ENCODE measurements around the gene PROM1. TPM values are rescaled to one million over a fixed set of nuclear protein-coding genes. Genes with fewer than 3 reads are reported as not detected.

PROM1 gene
- total RNA-seq, 5 donors from 2014 or later (not counting 1 experiment from before 2014, with no cell fraction given): 0.38 to 2.0 (median 1.4) TPM

DNA sequence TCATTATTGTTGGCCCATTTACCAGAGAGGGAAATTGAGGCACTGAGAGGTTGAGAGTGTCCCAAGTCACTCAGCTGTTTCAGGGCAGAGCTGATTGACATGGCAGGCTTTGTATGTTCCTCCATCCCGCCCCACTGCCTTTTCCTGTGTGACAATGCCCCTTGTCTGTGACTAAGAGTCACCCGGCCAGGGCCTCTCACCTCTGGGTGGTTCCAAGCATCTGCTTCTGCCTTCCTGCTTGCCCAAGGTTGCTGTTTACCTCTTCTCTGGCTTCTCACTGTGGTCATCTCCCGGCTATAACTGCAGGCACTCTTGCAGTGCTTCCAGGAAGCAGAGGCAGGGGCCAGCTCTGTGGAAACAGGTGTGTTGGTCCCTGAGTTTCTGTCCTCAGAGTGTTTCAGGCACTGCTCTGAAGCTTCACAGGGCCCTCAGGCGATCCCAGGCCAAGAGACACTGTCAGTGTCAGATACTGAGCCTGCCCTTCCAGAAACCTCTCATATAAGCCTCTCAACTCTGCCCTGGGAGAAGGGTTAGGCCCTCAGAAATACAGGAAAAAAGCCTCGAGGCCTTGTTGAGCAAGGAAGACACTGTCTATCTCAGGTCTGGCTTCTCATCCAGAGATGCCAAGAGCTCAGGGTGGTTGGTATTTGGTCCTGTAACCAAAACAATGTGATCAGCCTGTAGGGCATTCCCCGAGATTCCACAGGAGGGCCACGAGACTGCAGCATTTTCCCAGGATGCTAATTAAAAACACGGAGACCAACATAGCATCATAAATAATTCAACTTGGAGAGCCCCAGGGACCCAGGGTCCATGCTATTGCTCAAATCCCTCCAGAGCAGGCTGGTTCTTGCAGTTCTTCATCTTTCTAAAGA lies 42.0 kb upstream of the PROM1 start:
- WGBS (ENCODE audit: insufficient coverage): 57% methylated on average over 7 of the region's 8 CpGs
- H3K36me3 ChIP-seq (ENCODE audit: control insufficient read depth in 2 of 2, extremely low read depth in 1 of 2, insufficient read depth in 1 of 2, low read length in 1 of 2): no peaks in the 10 kb centered on the region
- DNase-seq (no peak), ATAC-seq (replicated peaks in 1 of 4) (no peak)
- no peak overlapping the region for H3K27ac ChIP-seq (ENCODE audit: low read length)
- no peaks in the 10 kb centered on the region for H3K9me3 ChIP-seq
- H3K4me3 Mint-ChIP-seq: no peak overlapping the region
- H3K4me3 ChIP-seq (ENCODE audit: control insufficient read depth in 1 of 2, extremely low read depth in 1 of 2, low read length in 1 of 2): no peak overlapping the region
- no peak overlapping the region for H3K27ac Mint-ChIP-seq
- H3K36me3 Mint-ChIP-seq: no peaks in the 10 kb centered on the region
- H3K27me3 Mint-ChIP-seq: peaks cover 0 to 2% of the 10 kb centered on the region in 2 donors
- CTCF ChIA-PET: no interaction called here
- H3K4me1 ChIP-seq (ENCODE audit: control insufficient read depth in 1 of 2, extremely low read depth in 1 of 2, insufficient read depth in 2 of 2, low read length in 2 of 2): peaks cover 26 to 27% of the 10 kb centered on the region in 2 experiments
- POLR2A ChIA-PET: no interaction called here
- H3K27me3 ChIP-seq (replicated peaks in 1 of 2; ENCODE audit: control insufficient read depth in 2 of 2, extremely low read depth in 1 of 2, insufficient read depth in 2 of 2, low read length in 1 of 2): peaks cover 0 to 19% of the 10 kb centered on the region in 2 experiments
- peaks cover 20 to 33% (median 21%) of the 10 kb centered on the region in 3 donors for H3K4me1 Mint-ChIP-seq
- no peaks in the 10 kb centered on the region for H3K9me3 Mint-ChIP-seq

DNA sequence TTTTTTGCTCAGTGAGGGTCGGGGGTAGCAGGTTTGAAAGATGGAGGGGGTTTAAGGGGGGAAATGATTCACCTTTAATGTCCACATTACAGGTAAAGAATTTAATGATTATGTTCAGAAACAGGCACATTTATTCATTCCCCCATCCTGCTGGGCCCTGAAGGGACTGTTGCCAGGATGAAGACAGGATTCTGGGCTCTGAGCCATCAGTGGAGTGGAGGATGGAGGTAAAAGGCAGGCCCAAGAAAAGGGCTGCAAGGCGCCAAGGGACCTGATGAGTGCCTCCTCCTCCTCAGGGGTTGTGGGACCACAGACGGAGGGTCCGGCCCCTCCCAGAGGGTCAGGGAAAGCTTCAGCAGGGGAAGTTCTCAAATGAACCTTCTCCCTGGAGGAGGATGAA lies 40.4 kb upstream of the PROM1 start:
- ChIA-PET CTCF (interaction anchor here in 1 of 2 donors (0.5 kb wide), 1 partner anchor 1027 kb away, joined by 4 read pairs; no protein-coding TSS in a partner anchor), POLR2A (no interaction called here)
- Histone ChIP-seq H3K27ac (ENCODE audit: low read length) (no peak overlapping the region), H3K4me1 (ENCODE audit: control insufficient read depth in 1 of 2, extremely low read depth in 1 of 2, insufficient read depth in 2 of 2, low read length in 2 of 2) (peaks cover 27 to 29% of the 10 kb centered on the region in 2 experiments), H3K4me3 (ENCODE audit: control insufficient read depth in 1 of 2, extremely low read depth in 1 of 2, low read length in 1 of 2) (no peak overlapping the region), H3K36me3 (ENCODE audit: control insufficient read depth in 2 of 2, extremely low read depth in 1 of 2, insufficient read depth in 1 of 2, low read length in 1 of 2) (no peaks in the 10 kb centered on the region), H3K27me3 (replicated peaks in 1 of 2; ENCODE audit: control insufficient read depth in 2 of 2, extremely low read depth in 1 of 2, insufficient read depth in 2 of 2, low read length in 1 of 2) (peaks cover 0 to 26% of the 10 kb centered on the region in 2 experiments), H3K9me3 (no peaks in the 10 kb centered on the region)
- ATAC-seq (replicated peaks in 1 of 4) (no peak), DNase-seq (no peak)
- Mint-ChIP-seq H3K4me3 (no peak overlapping the region), H3K27ac (no peak overlapping the region), H3K4me1 (peaks cover 20 to 35% (median 21%) of the 10 kb centered on the region in 3 donors), H3K27me3 (peaks cover 0 to 2% of the 10 kb centered on the region in 2 donors), H3K36me3 (no peaks in the 10 kb centered on the region), H3K9me3 (no peaks in the 10 kb centered on the region)
- no CpG with 5 or more reads among the region's 4 CpGs for WGBS (ENCODE audit: insufficient coverage)

DNA sequence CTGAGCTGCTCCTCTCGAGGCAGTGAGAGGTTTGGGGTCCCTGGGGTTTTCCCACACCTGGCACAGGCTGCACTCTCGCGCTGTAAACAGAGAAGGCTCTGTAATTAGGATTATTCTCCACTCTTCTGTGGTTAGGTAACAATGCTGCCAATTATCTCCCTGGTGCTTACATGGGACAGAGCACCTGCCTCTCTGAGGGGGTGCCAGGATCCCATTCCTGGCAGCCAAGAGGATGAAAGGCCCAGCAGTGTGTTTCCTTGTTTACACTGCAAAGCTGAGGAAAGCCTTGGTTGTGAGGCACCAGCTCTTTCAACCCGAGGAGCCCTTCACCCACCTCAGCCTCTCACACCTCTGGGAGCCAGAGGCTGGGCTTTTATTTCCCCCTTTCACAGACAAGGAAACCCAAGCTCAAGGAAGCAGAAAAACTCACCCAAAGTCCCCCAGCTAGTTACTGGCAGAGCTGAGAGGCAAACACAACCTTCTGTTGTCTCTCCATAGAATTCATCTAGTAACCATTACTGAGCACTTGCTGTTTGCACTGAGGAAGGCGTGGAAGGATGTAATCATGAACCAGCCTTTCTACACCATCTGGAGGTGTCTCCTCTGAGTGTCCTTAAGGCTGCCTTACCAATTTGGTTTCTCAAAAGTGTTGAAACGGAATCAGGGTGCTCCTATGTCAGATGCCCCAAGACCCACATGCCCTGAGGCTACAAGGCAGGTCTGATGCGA lies 39.7 kb upstream of the PROM1 start:
- no peaks in the 10 kb centered on the region for H3K9me3 Mint-ChIP-seq
- H3K27ac Mint-ChIP-seq: no peak overlapping the region
- H3K27me3 ChIP-seq (replicated peaks in 1 of 2; ENCODE audit: control insufficient read depth in 2 of 2, extremely low read depth in 1 of 2, insufficient read depth in 2 of 2, low read length in 1 of 2): peaks cover 0 to 29% of the 10 kb centered on the region in 2 experiments
- H3K4me1 Mint-ChIP-seq: peaks cover 20 to 35% (median 21%) of the 10 kb centered on the region in 3 donors
- peaks cover 0 to 2% of the 10 kb centered on the region in 2 donors for H3K27me3 Mint-ChIP-seq
- WGBS (ENCODE audit: insufficient coverage): 42% methylated on average over 5 of the region's 7 CpGs
- H3K9me3 ChIP-seq: no peaks in the 10 kb centered on the region
- H3K4me1 ChIP-seq (ENCODE audit: control insufficient read depth in 1 of 2, extremely low read depth in 1 of 2, insufficient read depth in 2 of 2, low read length in 2 of 2): peaks cover 27 to 29% of the 10 kb centered on the region in 2 experiments
- ChIA-PET CTCF (interaction anchor here in 1 of 2 donors (0.6 kb wide), 1 partner anchor 1524 kb away, joined by 3 read pairs; no protein-coding TSS in a partner anchor), POLR2A (no interaction called here)
- H3K27ac ChIP-seq (ENCODE audit: low read length): no peak overlapping the region
- H3K4me3 ChIP-seq (ENCODE audit: control insufficient read depth in 1 of 2, extremely low read depth in 1 of 2, low read length in 1 of 2): peak overlapping the region in 1 of 2 donors; percentile 10
- no peaks in the 10 kb centered on the region for H3K36me3 ChIP-seq (ENCODE audit: control insufficient read depth in 2 of 2, extremely low read depth in 1 of 2, insufficient read depth in 1 of 2, low read length in 1 of 2)
- no peaks in the 10 kb centered on the region for H3K36me3 Mint-ChIP-seq
- H3K4me3 Mint-ChIP-seq: peak overlapping the region in 1 of 3 donors; percentile 27
- ATAC-seq (replicated peaks in 1 of 4) (peak in 1 of 4 experiments; percentile 35), DNase-seq (no peak)

DNA sequence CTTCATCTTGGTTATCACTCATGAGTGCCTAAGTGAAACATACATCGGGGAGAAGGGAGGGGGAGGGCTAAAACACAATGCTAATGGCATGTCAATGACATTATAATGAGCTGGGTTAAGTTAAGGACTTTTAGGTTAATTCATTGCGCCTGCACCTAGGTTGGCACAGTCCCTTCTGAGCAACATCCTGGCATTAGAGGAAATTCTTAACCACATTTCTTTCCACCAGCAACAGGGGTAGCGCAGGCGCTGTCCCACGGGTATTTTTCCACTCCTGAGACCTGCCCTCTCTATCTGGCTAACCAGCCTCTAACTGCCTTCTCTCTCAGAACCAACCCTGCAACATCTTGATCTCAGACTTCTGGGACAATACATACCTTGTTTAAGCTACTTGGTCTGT lies 39.0 kb upstream of the PROM1 start:
- peak; percentile 35 to 80 (median 68) for ATAC-seq (replicated peaks in 1 of 4)
- ChIA-PET POLR2A (no interaction called here), CTCF (interaction anchor here in 1 of 2 donors (0.6 kb wide), 1 partner anchor 1525 kb away, joined by 3 read pairs; no protein-coding TSS in a partner anchor)
- H3K9me3 ChIP-seq: no peaks in the 10 kb centered on the region
- H3K4me1 ChIP-seq (ENCODE audit: control insufficient read depth in 1 of 2, extremely low read depth in 1 of 2, insufficient read depth in 2 of 2, low read length in 2 of 2): peaks cover 27 to 29% of the 10 kb centered on the region in 2 experiments
- H3K4me3 ChIP-seq (ENCODE audit: control insufficient read depth in 1 of 2, extremely low read depth in 1 of 2, low read length in 1 of 2): no peak overlapping the region
- peaks cover 20 to 35% (median 21%) of the 10 kb centered on the region in 3 donors for H3K4me1 Mint-ChIP-seq
- no peaks in the 10 kb centered on the region for H3K36me3 ChIP-seq (ENCODE audit: control insufficient read depth in 2 of 2, extremely low read depth in 1 of 2, insufficient read depth in 1 of 2, low read length in 1 of 2)
- peak in 10 of 35 experiments; percentile 1 to 31 (median 6) for DNase-seq
- no peaks in the 10 kb centered on the region for H3K36me3 Mint-ChIP-seq
- H3K27ac ChIP-seq (ENCODE audit: low read length): no peak overlapping the region
- 0% methylated on average over 3 of the region's 5 CpGs for WGBS (ENCODE audit: insufficient coverage)
- peaks cover 0 to 29% of the 10 kb centered on the region in 2 experiments for H3K27me3 ChIP-seq (replicated peaks in 1 of 2; ENCODE audit: control insufficient read depth in 2 of 2, extremely low read depth in 1 of 2, insufficient read depth in 2 of 2, low read length in 1 of 2)
- no peaks in the 10 kb centered on the region for H3K9me3 Mint-ChIP-seq
- H3K27me3 Mint-ChIP-seq: peaks cover 0 to 2% of the 10 kb centered on the region in 2 donors
- H3K27ac Mint-ChIP-seq: no peak overlapping the region
- peak overlapping the region in 1 of 3 donors; percentile 27 for H3K4me3 Mint-ChIP-seq

DNA sequence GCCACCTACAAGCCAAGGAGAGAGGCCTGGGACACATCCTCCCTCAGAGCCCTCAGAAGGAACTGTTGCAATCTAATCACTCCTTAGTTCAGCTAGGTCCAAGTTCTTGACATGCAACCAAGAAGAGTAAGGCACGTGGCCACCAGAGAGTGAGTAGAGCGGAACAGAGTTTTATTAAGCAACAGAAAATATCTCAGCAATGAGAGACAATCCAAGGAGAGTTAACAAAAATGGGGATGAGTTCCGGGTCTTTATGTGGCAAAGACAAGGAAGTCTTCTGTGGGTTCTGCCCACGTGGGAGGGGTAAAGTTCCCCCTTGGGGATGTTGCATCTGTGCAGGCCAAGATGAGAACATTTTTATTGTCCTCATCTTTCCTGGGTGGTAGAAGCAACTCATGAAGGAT lies 38.5 kb upstream of the PROM1 start:
- Histone ChIP-seq H3K9me3 (no peaks in the 10 kb centered on the region), H3K36me3 (ENCODE audit: control insufficient read depth in 2 of 2, extremely low read depth in 1 of 2, insufficient read depth in 1 of 2, low read length in 1 of 2) (no peaks in the 10 kb centered on the region), H3K27ac (ENCODE audit: low read length) (no peak overlapping the region), H3K4me3 (ENCODE audit: control insufficient read depth in 1 of 2, extremely low read depth in 1 of 2, low read length in 1 of 2) (no peak overlapping the region), H3K4me1 (ENCODE audit: control insufficient read depth in 1 of 2, extremely low read depth in 1 of 2, insufficient read depth in 2 of 2, low read length in 2 of 2) (peaks cover 27 to 29% of the 10 kb centered on the region in 2 experiments), H3K27me3 (replicated peaks in 1 of 2; ENCODE audit: control insufficient read depth in 2 of 2, extremely low read depth in 1 of 2, insufficient read depth in 2 of 2, low read length in 1 of 2) (peaks cover 0 to 29% of the 10 kb centered on the region in 2 experiments)
- Mint-ChIP-seq H3K4me1 (peaks cover 20 to 35% (median 21%) of the 10 kb centered on the region in 3 donors), H3K27me3 (peaks cover 0 to 2% of the 10 kb centered on the region in 2 donors), H3K9me3 (no peaks in the 10 kb centered on the region), H3K36me3 (no peaks in the 10 kb centered on the region), H3K27ac (no peak overlapping the region), H3K4me3 (peak overlapping the region in 1 of 3 donors; percentile 27)
- POLR2A ChIA-PET: no interaction called here
- ATAC-seq (replicated peaks in 1 of 4) (no peak), DNase-seq (no peak)
- 67% methylated on average over 4 of the region's 4 CpGs for WGBS (ENCODE audit: insufficient coverage)
- CTCF ChIA-PET: no interaction called here

DNA sequence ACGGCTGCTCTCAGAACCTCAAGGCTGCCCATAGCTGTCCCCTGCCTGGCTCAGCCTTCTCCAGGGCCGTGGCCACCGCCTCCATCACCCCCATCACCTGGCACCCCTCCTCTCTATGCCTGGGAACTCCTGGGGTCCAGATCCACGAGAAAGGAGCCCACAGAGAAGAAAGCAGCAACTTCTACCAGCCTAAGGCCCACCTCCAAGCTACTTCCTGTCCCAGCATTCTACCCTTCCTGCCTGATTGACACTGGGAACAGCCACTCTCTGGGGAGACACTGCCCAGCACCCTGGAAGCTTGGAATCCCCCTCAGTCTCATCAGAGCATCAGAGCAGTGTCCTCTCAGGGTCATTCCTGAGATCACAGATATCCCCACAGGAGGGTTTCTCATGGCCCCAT lies 36.9 kb upstream of the PROM1 start:
- H3K27ac ChIP-seq (ENCODE audit: low read length): no peak overlapping the region
- H3K4me3 Mint-ChIP-seq: no peak overlapping the region
- no peak for ATAC-seq (replicated peaks in 1 of 4)
- no peak for DNase-seq
- ChIA-PET CTCF (no interaction called here), POLR2A (interaction anchor here in 1 of 2 donors (0.6 kb wide), 1 partner anchor 215 kb away, joined by 16 read pairs; no protein-coding TSS in a partner anchor)
- no peak overlapping the region for H3K27ac Mint-ChIP-seq
- peaks cover 20 to 35% (median 21%) of the 10 kb centered on the region in 3 donors for H3K4me1 Mint-ChIP-seq
- H3K36me3 Mint-ChIP-seq: no peaks in the 10 kb centered on the region
- H3K27me3 ChIP-seq (replicated peaks in 1 of 2; ENCODE audit: control insufficient read depth in 2 of 2, extremely low read depth in 1 of 2, insufficient read depth in 2 of 2, low read length in 1 of 2): peaks cover 0 to 22% of the 10 kb centered on the region in 2 experiments
- no peaks in the 10 kb centered on the region for H3K36me3 ChIP-seq (ENCODE audit: control insufficient read depth in 2 of 2, extremely low read depth in 1 of 2, insufficient read depth in 1 of 2, low read length in 1 of 2)
- H3K9me3 Mint-ChIP-seq: no peaks in the 10 kb centered on the region
- peaks cover 0 to 7% of the 10 kb centered on the region in 2 donors for H3K27me3 Mint-ChIP-seq
- H3K4me3 ChIP-seq (ENCODE audit: control insufficient read depth in 1 of 2, extremely low read depth in 1 of 2, low read length in 1 of 2): no peak overlapping the region
- WGBS (ENCODE audit: insufficient coverage): 50% methylated on average over 1 of the region's 4 CpGs
- H3K4me1 ChIP-seq (ENCODE audit: control insufficient read depth in 1 of 2, extremely low read depth in 1 of 2, insufficient read depth in 2 of 2, low read length in 2 of 2): peaks cover 27 to 29% of the 10 kb centered on the region in 2 experiments
- no peaks in the 10 kb centered on the region for H3K9me3 ChIP-seq
